Glutamatergic neuron (in vitro differentiated cells): Measurements from ENCODE around the gene HDAC8. TPM values are rescaled to one million over a fixed set of nuclear protein-coding genes. Genes with fewer than 3 reads are reported as not detected.

Experiments
- DNase-seq: peaks from one replicate; pipeline ENCODE4 v3.0.0; 2022
- H3K27ac Mint-ChIP-seq: one replicate; pipeline ENCODE4 v1.8.0; 2020; ENCODE audit warnings: mild to moderate bottlenecking, mixed read lengths, inconsistent platforms; ENCODE audit not compliant: unreplicated experiment
- H3K27me3 Mint-ChIP-seq: one replicate; pipeline ENCODE4 v1.8.0; 2020; ENCODE audit warnings: mild to moderate bottlenecking, moderate library complexity, mixed read lengths, inconsistent platforms; ENCODE audit not compliant: unreplicated experiment
- H3K36me3 Mint-ChIP-seq: one replicate; pipeline ENCODE4 v1.8.0; 2020; ENCODE audit warnings: mild to moderate bottlenecking, mixed read lengths, inconsistent platforms; ENCODE audit not compliant: unreplicated experiment
- H3K4me1 Mint-ChIP-seq: one replicate; pipeline ENCODE4 v1.8.0; 2020; ENCODE audit warnings: mild to moderate bottlenecking, low read depth, mixed read lengths, inconsistent platforms; ENCODE audit not compliant: unreplicated experiment
- H3K4me3 Mint-ChIP-seq: one replicate; pipeline ENCODE4 v1.8.0; 2020; ENCODE audit warnings: mild to moderate bottlenecking, mixed read lengths, inconsistent platforms; ENCODE audit not compliant: unreplicated experiment
- H3K9me3 Mint-ChIP-seq: one replicate; pipeline ENCODE4 v1.8.0; 2020; ENCODE audit warnings: mild to moderate bottlenecking, moderate library complexity, mixed read lengths, inconsistent platforms; ENCODE audit not compliant: unreplicated experiment
- total RNA-seq: library from RNA; stranded (reverse); fragmentation: NEBNext Ultra II Directional; extraction: Animal tissue kit (Norgen Biotek cat#: 25700); gene quantifications from one replicate; pipeline ENCODE4 v1.2.1, GENCODE V29; 2021; ENCODE audit not compliant: unreplicated experiment
- TF ChIP-seq, protein P1 (sequence below): fragments of 200-600 bp; sonication (generic); IDR thresholded peaks from one replicate; pipeline ENCODE4 v1.5.0; 2021; ENCODE audit not compliant: partially characterized antibody, unreplicated experiment

The HDAC8 gene
- total RNA-seq, 1 donor from 2014 or later = 49.0 TPM

DNA sequence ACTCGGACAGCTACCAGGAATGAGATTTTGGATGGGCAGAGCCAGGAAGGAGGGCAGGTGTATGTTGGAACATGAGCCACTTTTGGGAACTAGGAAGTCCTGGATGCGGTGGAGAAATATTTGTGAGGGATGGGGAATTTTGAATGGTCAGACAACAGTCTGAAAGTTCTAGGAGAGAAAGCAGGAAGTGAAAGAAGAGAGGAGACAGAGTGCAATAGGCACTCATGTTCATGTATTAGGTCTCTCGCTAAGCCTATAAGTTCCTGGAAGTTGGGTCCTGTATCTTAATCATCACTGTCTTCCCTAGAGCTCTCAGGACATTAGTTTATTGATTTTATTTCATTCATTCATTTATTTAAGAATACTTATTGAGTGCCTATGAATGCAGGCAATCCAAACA is 201.2 kb downstream of the HDAC8 start:
- no peak overlapping the region for H3K27ac Mint-ChIP-seq
- no peak for DNase-seq
- H3K36me3 Mint-ChIP-seq = no peaks in the 10 kb centered on the region
- H3K4me1 Mint-ChIP-seq = peaks cover 6% of the 10 kb centered on the region
- H3K9me3 Mint-ChIP-seq = no peaks in the 10 kb centered on the region
- TF ChIP-seq, protein P1, sequence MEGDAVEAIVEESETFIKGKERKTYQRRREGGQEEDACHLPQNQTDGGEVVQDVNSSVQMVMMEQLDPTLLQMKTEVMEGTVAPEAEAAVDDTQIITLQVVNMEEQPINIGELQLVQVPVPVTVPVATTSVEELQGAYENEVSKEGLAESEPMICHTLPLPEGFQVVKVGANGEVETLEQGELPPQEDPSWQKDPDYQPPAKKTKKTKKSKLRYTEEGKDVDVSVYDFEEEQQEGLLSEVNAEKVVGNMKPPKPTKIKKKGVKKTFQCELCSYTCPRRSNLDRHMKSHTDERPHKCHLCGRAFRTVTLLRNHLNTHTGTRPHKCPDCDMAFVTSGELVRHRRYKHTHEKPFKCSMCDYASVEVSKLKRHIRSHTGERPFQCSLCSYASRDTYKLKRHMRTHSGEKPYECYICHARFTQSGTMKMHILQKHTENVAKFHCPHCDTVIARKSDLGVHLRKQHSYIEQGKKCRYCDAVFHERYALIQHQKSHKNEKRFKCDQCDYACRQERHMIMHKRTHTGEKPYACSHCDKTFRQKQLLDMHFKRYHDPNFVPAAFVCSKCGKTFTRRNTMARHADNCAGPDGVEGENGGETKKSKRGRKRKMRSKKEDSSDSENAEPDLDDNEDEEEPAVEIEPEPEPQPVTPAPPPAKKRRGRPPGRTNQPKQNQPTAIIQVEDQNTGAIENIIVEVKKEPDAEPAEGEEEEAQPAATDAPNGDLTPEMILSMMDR = no peak
- H3K27me3 Mint-ChIP-seq = no peaks in the 10 kb centered on the region
- no peak overlapping the region for H3K4me3 Mint-ChIP-seq

DNA sequence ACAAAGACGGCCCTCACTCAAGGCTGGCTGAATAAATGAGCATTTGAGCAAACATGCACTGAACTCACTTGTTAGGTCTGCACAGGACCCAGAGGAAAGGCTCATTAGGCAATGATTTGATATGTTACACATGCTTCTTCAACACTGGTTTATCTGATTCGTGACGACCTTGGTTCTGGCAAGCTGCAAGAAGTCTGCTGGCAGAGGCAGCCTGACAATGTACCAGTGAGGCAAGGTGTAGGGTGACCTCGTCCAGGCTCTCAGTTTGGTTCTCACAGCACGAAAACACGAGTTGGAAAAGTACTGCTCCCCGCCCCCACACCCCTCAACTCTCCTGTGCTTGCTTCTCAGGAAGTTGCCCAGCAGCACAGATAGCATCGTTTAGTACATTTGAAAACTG is 203.8 kb downstream of the HDAC8 start:
- H3K27me3 Mint-ChIP-seq = no peaks in the 10 kb centered on the region
- H3K27ac Mint-ChIP-seq = no peak overlapping the region
- no peaks in the 10 kb centered on the region for H3K9me3 Mint-ChIP-seq
- TF ChIP-seq, protein P1 = no peak
- peaks cover 6% of the 10 kb centered on the region for H3K4me1 Mint-ChIP-seq
- no peak for DNase-seq
- H3K4me3 Mint-ChIP-seq = no peak overlapping the region
- no peaks in the 10 kb centered on the region for H3K36me3 Mint-ChIP-seq

DNA sequence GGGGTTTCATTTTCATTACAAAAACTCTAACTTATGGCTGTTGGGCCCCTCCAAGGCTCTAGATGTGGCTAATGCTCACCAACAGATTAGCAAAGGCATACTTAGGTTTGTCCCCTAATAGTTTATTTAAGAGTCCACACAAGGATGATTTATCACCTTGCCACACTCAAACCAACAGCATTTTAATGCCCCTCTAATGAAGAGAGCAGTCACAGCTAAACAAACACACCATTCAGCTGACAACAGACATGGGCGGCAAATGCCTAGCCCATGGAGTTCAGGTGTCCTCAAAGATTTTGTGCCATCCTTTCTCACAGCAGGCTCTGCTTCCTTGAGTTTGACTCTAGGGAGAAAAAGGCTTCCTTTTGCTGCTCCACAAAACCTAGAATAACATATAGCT is 205.1 kb downstream of the HDAC8 start:
- Mint-ChIP-seq H3K27me3 (peaks cover 3% of the 10 kb centered on the region), H3K9me3 (no peaks in the 10 kb centered on the region), H3K36me3 (no peaks in the 10 kb centered on the region), H3K4me3 (no peak overlapping the region), H3K27ac (no peak overlapping the region), H3K4me1 (peaks cover 6% of the 10 kb centered on the region)
- DNase-seq = no peak
- TF ChIP-seq, protein P1 = no peak

DNA sequence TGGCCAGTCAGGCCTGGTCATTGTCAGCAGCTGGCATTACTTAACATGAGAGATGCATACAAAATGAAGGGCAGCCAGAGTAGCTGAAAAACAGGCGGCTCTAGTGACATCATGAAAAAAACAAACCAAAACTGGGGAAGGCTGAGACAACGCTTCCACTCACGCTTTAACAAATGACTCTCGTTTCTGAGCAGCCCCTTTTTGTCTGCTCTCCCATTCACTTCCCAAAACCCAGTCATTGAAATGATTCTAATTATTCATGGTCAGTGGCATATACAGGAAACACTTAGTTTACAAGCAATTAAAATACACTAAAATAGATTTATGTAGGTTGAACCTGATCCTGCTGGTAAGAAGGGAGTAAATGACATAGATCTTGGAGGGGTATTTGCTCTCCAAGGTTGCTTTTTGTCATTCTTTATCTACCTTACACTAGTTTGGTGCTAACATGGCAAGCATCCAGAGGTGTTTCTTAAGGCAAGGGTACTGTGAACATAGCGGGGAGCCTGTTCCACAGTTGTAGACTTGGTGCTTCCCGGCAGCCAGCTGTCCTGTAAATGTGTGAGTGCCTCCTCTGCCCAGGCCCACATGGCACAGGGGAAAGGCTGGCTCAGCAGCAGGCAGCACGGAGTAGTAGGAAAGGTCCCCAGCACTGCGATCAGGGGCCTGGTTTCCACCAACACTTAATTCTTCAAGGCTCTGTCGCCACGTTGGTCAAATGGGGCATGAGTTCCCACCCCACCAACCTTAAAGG is 205.8 kb downstream of the HDAC8 start:
- no peak for DNase-seq
- TF ChIP-seq, protein P1 = no peak
- no peak overlapping the region for H3K27ac Mint-ChIP-seq
- no peaks in the 10 kb centered on the region for H3K9me3 Mint-ChIP-seq
- H3K27me3 Mint-ChIP-seq = peaks cover 3% of the 10 kb centered on the region
- no peak overlapping the region for H3K4me3 Mint-ChIP-seq
- peaks cover 6% of the 10 kb centered on the region for H3K4me1 Mint-ChIP-seq
- H3K36me3 Mint-ChIP-seq = no peaks in the 10 kb centered on the region

GRCh38 chrX:72366178-72366577 is 206.5 kb downstream of the HDAC8 start:
- Mint-ChIP-seq H3K9me3 (no peaks in the 10 kb centered on the region), H3K4me3 (no peak overlapping the region), H3K27me3 (peaks cover 3% of the 10 kb centered on the region), H3K27ac (no peak overlapping the region), H3K4me1 (peaks cover 6% of the 10 kb centered on the region), H3K36me3 (no peaks in the 10 kb centered on the region)
- DNase-seq = no peak
- TF ChIP-seq, protein P1 = no peak
